NCI-H2107 (cell line): Measurements from ENCODE around the gene PPARGC1A.
A peak's percentile ranks its signal among the peaks of the same experiment; 100 is the strongest.

Experiments used
- DNase-seq: peaks from one replicate; lab custom pipeline; 2025; lab: John Stamatoyannopoulos, UW

The PPARGC1A gene

DNA sequence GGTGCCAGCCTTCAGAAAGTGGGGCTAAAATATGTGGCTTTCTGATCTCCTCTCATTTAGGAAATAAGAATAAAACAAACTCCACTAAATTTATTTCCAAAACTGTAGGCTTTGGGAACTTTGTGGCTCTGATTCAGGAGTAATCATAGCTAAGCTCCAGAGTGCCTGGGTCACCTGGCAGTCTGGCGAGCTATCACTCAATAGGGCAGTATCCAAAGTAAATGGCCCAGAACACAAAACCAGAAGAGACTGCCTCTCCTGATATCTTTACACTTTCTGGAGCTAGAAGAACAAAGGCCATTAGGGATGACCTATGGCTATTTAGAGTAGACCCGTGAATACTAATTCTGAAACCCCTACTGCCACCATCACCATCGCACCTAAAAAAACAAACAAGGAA lies 17.0 kb upstream of the PPARGC1A start:
- DNase-seq = no peak

DNA sequence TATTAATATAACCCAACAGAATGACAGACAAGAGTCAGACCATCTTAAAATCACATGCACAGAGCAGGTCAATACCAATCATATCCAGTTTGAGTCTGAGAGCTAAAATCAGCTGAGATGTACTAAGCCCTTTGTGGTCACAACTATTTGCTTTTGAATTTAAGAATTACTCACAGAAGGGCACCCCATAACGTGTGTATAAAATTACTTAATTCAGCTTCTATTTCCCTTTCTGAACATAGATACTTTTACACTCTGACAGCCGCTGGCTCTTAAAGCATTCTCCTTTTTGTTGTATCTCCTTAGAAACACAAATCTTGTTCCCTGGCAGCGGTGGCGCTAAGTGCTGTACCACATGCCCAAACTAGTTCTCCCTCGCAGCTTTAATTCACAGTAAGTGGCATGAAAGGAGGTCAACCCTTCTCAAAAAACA lies 14.8 kb upstream of the PPARGC1A start:
- peak; percentile 23 for DNase-seq

DNA sequence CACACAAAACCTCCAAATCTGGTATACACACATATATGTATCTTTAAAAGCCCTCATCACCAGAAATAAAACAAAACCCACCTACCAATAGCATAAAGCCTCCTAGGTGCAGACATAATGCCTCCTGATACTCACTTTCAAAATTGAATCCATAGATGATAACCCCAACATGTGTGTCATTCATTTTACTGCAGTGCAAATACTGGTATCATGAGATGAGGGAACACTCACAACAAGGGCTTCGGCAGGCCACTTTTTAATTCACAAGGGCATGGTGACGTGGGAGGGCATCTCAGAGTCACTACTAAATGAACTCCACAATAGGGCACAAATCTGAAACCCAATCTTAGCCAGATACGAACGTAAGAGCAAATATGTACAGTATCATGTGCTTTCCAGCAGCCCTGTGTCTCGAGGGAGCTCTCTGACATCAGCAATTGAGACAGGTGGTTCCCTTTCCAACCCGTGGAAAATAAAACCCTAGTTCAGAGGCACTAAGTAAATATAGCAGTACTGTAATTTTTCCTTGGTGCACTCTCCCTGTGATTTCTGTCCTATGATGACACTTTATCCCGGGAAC lies 14.1 kb upstream of the PPARGC1A start:
- peak; percentile 49 for DNase-seq

DNA sequence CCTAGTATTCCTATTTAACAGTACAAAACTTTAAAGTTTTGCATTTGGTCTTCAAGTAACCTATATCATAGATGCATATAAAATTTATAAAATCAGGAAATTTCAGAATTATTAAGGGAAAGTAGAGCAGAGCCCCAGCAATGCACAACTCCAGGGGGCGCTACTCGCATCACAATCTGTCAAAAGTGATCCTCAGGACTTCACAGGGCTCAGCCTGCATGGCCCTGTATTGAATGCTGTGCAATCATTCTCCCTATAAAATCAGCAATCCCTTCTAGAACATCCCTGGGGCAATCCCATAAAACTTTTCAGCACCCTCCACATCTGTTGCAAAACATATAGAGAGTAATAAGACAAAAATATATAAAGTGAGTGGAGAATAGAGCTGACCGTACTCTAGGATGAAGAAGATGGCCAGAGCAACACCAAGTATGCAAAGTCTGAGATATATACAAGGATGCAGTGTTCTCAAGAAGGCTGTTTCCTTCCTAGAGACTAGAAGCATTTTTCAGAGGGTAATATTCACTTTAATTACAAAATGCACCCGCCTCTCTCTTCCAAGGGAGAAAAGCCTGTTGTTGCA lies 12.5 kb upstream of the PPARGC1A start:
- DNase-seq = no peak

DNA sequence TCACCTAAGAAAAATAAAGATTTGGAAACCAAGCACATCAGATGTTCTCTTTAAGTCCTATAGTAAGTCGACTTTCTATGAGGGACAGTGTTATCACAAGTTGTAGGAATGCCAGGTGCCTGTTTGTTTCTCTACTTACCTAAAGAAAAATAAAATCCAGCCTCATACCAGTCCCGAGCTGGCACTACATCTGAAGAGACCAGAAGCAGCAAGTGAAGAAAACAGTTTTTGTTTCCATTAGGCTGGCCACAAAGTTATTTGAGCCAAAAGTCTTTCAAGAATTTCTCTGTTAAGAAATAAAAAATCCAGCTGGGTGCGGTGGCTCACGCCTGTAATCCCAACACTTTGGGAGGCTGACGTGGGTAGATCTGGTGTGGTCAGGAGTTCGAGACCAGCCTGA lies 10.8 kb upstream of the PPARGC1A start:
- no peak for DNase-seq

DNA sequence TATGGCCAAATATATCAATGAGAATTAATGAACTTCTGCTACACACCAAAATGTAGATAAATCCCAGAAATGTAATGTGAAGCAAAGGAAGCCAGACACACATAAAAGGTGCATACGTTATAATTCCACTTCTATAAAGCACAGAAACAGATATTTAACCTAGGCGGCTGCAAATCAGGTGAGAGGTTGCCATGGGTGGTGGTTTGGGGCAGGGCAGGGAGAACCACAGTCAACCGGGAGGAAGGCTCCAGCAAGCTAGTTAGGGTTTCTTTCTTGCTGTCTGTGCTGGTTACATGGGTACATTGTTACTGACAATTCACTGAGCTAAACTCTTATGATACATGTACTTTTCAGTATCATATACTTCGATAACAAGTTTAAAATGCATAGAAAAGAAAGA lies 9.7 kb upstream of the PPARGC1A start:
- DNase-seq = no peak

DNA sequence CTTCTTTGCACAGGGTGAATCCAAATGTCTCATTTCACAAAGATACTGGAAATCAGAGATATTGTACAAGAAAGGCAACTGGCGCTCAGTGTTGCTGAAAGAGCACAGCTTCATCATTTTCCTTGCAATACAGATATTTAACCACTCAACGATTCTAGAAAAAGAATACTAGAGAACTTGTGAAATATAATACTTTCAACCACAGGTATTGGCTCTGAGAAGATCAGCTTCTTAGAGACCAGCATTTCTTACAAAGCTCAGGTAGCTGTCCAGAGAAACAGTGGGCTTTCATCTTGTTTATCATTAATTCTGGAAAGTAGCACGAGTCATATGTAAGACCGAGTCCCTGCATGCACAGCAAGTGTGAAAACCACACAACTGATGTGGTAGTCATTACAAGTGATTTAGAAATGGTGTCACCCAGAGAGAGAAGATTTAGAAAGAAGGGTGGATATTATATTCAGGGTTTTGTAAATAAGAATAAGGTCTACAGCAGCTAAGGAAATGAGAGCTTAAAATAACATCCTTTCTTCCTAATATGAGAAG lies 7.8 kb upstream of the PPARGC1A start:
- no peak for DNase-seq

DNA sequence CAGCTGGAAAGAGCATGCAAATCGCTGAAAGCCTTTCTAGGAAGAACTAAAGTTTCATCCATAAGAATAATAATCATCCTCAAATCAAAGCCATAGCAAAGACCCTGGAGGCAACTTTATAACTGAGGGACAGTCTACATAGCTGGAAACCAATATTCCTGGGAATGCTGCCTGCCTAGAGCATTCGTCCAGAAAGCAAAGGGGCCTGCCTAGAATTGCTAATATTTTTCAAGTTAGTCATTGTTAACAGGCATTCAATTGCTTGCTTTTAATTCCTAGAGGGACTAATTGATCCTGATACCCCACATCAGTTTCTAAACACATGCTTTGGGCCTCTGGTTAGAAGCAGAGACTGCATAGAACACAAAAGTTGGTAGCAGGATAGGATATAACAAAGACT lies 4.2 kb upstream of the PPARGC1A start:
- no peak for DNase-seq

DNA sequence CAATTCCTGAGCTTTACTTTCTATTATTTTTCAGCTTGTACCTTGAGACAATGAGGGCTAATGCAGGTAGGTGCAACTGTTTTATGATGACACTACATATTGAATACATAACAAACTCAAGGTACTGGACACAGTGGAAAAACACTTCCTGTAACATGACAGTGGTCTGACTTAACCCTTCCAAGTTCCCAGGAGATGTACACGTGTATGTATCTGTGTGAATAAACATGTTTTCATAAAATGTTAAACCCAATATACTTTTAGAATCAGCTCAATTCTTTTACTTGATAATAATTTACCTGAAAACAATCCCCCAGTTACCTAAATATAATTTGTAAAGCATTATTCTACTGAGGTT lies 1.2 kb upstream of the PPARGC1A start:
- DNase-seq = no peak

DNA sequence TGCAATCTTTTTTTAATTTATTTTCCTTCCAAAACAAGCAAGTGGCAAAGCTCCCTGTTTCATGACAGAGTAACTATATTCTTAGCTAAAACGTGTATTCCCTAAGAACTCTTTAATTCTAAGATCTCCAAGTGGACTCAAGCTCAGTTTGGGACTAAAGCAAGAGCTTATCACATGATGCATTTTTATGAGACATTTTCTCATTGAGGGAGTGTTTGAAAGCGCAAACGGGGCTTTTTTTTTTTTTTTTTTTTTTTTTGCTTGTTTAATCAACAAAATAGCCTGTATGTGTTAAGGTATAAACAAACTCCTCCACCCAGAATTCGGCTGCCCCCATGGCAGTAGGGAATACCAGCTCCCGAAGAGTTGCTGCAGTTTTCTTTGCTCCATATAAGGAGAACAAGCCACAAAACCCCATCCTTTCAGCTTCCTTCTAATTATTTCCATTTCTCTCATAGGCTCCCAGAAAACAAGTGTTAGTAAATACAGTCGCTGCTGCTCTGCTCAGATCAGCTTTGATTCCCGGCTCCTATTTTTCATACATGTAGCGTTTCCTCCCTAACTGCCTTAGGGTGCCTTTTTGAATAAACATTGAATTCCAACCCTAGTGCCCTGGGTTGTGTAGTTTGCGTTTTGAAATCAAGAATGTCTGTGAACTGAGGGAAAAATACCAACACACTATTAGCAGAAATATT lies 669 bp upstream of the PPARGC1A start:
- no peak for DNase-seq

DNA sequence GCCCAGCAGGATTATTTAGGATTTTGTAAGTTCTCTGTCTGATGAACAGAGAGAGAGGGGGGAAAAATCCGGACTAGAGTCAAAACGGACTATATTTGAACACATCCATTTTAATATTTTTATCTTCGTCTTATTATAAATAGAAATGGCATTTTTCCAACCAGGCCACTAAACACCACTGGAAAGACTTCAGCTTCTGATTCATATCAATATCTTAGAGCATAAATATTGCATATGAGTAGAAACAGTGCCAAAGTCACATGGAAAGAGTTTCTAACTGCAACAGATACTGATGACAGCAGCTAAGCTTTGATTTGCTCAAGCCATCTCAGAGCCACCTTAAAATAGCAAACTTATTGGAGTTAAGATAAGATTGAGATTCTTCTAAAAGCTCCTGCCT lies 456 bp downstream of the PPARGC1A start:
- DNase-seq = no peak

DNA sequence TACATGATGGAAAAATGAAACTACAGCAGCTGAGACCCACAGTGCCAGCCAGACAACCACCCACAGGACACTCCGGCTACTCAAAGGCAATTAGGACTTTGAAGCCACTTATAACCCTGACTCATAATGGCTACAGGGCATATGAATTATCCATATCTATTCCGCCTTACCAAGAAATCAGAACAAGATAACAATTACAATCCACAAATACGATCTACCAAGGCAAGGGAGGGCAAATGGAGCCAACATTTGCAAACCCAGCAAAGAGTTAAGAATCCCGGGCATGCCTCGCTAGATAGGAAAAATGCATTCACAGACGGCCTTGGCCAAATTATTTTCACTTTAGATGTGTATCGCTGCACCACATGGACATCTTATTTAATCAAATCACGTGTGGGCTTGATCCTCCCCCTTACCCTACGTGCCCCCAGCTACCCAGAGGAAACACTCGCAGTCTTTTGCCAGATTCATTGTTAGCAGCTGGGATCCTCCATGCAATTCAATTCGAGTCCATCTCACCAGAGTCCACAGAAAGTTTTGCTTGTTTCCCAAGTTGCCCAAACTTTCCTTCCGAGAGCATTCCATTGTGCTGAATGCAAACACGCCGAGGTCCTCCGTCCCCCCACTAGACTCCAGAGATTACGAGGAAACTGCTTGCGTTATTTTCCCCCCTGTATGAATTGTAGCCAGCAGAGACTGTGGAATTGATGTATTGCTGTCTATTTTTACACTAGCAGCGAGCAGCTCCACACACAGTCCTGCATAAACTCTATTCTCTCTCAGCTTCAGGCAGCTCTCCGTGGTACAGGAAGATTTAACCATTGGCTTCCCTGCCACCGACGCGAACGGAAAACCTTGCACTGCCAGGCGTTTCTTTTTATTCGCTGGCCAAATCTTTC lies 1.2 kb downstream of the PPARGC1A start:
- DNase-seq = no peak

DNA sequence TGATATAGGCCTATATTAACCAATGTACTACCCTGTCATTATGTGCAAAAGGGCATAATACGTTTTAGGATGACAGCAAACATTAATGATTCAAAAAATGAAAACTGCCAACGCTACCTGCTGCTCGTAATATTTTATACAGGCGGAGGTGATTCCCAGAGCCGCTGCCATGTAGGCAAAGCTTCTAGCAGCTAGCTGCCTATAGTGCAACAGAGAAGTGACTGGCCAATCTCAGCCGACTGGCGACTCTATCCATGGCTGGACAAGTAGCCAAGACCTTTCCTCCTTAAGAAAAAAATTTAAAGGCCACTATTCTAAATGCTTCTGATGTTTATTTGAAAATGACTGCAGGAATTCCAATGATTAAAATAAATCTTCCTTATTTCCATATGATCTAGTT lies 1.9 kb downstream of the PPARGC1A start:
- DNase-seq = no peak

DNA sequence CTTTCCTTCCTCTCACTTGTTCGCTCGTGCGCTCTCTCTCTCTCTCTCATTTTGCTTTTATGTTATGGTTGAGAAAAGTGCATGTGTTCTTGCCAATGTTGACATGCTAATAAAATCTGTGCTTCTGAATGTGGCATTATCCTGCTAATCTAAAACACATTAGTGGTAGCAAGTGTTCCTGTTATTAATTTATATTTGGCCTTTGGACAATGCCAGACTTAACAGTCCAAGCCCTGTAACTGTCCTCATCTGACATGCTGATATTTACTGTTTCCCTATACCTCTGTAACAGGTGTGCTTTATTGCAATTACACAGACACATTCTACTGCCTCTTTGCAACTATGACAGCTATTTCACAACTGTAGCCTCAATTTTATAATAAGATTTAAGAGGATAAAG lies 2.7 kb downstream of the PPARGC1A start:
- DNase-seq = no peak

DNA sequence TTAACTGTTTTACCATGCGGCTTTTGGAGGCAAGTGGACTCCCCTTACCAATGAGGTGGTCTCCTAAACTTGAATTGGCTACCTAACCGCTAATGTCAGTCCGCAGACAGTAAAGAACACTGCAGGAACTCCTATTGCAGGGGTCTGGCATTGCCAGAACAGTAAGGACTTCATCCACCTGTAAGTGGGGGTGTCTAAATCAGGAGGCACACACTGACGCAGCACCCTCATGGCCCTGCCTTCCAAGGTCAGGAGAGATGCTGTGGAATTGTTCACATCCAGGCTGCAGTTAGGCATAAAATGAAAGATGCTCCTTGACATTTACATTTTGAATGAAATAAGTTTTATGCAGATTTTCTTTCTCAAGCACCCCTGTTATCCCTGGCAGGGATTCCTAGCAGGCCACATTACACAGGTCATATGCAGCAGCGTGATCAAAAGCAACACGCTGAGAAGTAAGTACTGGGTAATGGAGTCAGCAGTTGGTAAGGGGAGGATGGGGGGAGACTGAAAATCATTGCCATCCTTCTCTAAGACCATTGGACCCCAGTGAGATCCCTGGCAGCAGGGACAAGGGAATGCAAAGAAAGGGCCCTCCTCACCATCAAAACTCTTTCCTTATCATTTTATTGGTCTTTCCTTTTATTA lies 3.8 kb downstream of the PPARGC1A start:
- DNase-seq = no peak

DNA sequence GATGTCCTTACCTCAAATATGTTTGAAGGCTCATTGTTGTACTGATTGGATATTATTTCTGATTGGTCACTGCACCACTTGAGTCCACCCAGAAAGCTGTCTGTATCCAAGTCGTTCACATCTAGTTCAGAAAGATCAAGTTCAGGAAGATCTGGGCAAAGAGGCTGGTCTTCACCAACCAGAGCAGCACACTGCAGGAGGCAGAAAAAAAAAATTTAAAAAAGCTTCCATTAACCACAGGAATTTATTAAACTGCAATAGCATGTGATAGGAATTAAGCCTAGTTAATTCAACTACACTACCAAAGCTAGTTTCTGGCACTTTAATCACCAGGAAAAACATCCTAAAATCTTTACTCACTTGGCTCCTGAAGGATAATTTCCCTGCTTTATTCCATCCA lies 5.1 kb downstream of the PPARGC1A start:
- DNase-seq = no peak

DNA sequence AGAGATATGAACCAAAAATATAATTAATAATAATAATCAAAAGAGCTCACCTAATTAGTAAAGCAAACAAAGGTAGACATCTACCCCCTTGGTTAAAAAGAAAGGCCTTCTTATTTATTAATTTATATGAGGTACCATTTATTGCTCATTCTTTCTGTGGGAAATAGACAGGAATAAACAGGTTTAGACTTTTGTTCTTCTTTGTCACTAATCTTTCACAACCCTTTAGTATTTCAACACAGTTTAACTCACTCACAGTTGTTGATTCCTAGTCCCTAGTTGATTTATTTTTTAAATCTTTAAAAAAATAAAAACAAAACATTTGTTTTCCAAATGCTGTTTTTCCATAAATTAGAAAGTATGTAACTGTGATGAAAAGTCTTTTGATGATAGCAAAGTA lies 5.6 kb downstream of the PPARGC1A start:
- DNase-seq = no peak

DNA sequence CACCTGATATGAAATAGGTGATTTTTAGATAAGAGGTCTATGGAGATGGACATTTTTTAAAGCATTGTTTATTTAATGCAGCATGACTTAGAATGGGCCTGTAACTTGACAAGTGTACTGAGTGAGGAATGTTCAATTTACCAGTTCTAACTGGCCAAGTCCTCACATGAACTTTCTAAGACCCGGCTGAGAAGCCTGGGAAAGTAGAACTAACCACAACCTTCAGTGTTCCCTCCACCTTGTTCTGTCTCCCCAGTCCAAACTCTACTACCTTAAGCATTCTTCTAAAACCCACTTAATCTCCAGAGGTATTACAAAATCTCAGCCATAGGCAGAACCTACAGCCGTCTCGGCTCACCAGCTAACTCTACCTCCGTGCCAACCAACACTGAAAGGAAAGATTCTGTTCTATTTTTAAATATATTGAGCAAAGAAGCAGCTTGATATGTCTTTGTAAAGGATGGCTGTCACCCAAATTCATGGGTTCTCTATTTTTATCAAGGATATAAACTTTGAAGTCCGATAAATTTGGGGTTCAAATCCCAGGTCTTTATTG lies 6.8 kb downstream of the PPARGC1A start:
- no peak for DNase-seq

DNA sequence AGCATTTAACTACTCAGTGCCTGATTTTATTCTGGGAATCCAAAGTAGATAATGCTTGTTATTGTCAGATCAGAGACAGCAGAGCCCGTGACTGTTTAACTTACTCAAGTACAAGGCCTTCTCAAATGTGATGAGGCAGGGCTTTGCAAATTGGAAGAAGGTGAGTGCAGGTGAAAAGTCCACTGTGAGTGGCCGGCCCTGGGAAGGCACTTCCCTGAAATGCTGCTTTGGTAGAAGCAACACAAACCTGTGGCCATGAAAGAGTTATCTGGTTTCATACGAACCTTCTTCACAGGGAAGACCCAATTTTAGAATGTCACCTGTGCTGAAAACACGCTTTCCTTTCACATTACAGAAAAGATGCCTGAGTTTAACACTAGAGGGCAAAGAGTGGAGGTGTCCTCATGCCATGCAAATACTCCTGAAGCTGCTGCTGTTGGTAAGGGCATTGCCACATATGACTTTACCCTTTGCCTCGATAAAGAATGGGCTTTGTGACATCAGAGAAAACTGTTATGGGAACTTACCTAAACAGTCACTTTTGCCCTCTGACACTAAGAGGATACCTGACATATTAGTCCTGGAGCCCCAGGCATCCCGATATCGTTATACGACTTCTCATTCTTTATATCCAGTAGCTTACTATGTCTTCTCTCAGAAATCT lies 8.0 kb downstream of the PPARGC1A start:
- DNase-seq = no peak

DNA sequence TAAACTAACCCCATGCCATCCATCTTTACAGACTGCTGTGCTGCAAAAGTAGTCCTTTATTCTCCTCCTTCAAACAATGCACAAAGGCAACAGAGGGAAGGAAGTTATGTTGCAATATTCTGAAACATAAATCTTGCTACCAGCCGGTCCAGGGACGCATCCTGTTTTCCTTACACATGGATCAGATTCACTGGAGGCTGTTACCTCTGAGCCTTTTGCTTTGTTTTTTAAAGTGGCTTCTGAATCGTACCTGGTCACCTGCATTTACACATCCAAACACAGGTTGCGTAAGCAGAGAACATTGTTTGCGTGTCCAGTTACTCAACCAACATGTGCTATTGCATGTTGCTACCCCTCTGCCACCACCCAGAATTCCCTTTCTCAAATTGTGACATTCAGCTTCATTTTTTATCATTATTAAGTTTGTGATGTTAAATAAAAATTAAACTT lies 8.8 kb downstream of the PPARGC1A start:
- peak; percentile 26 for DNase-seq
